Measurements from ENCODE around the gene COA3. TPM values are rescaled to one million over a fixed set of nuclear protein-coding genes. Genes with fewer than 3 reads are reported as not detected.

The COA3 gene
- total and polyA plus RNA-seq, 2 donors (not counting 1 experiment from before 2014, with no cell fraction given), result 53.5 to 80.3 TPM

GRCh38 chr17:42767512-42767911 is 31.0 kb downstream of the COA3 start:
- no peaks in the 10 kb centered on the region for H3K36me3 ChIP-seq (ENCODE audit: control insufficient read depth, insufficient read depth, low read length)
- H3K27me3 ChIP-seq (ENCODE audit: control insufficient read depth, insufficient read depth, low read length), result no peaks in the 10 kb centered on the region
- no peaks in the 10 kb centered on the region for H3K79me2 ChIP-seq (ENCODE audit: control insufficient read depth, insufficient read depth, low read length)
- no peak overlapping the region for H3K27ac ChIP-seq (ENCODE audit: insufficient read depth, low read length)
- H3K9ac ChIP-seq (ENCODE audit: insufficient read depth, low read length), result no peak overlapping the region
- TF ChIP-seq EZH2 (IDR thresholded peaks at IDR 0.05; ENCODE audit: low read length, missing control alignments) (no peak), CTCF (conservative IDR thresholded peaks at IDR 0.05 in 1 of 2, IDR thresholded peaks at IDR 0.05 in 1 of 2; ENCODE audit: low read depth in 1 of 2, low read length in 2 of 2) (no peak)
- H3K4me3 ChIP-seq (replicated peaks in 1 of 4; ENCODE audit: control extremely low read depth in 1 of 4, insufficient read depth in 1 of 4, low read depth in 3 of 4, low read length in 4 of 4), result no peak overlapping the region
- H2AFZ ChIP-seq (ENCODE audit: low read length), result no peak overlapping the region
- H3K9me3 ChIP-seq (ENCODE audit: control insufficient read depth, insufficient read depth, low read depth, low read length), result no peaks in the 10 kb centered on the region
- no peak for DNase-seq (ENCODE audit: low read depth in 2 of 2)
- H3K4me2 ChIP-seq (ENCODE audit: extremely low read depth, insufficient read depth, low read length), result no peak overlapping the region
- H4K20me1 ChIP-seq (ENCODE audit: control insufficient read depth, extremely low read depth, insufficient read depth, low read length), result no peaks in the 10 kb centered on the region
- no peaks in the 10 kb centered on the region for H3K4me1 ChIP-seq (ENCODE audit: control insufficient read depth, extremely low read depth, insufficient read depth, low read length)

GRCh38 chr17:42766124-42766523 is 32.4 kb downstream of the COA3 start:
- TF ChIP-seq EZH2 (IDR thresholded peaks at IDR 0.05; ENCODE audit: low read length, missing control alignments) (no peak), CTCF (conservative IDR thresholded peaks at IDR 0.05 in 1 of 2, IDR thresholded peaks at IDR 0.05 in 1 of 2; ENCODE audit: low read depth in 1 of 2, low read length in 2 of 2) (no peak)
- Histone ChIP-seq H2AFZ (ENCODE audit: low read length) (no peak overlapping the region), H3K4me1 (ENCODE audit: control insufficient read depth, extremely low read depth, insufficient read depth, low read length) (no peaks in the 10 kb centered on the region), H3K79me2 (ENCODE audit: control insufficient read depth, insufficient read depth, low read length) (no peaks in the 10 kb centered on the region), H4K20me1 (ENCODE audit: control insufficient read depth, extremely low read depth, insufficient read depth, low read length) (no peaks in the 10 kb centered on the region), H3K27me3 (ENCODE audit: control insufficient read depth, insufficient read depth, low read length) (peaks cover 9% of the 10 kb centered on the region), H3K27ac (ENCODE audit: insufficient read depth, low read length) (no peak overlapping the region), H3K9me3 (ENCODE audit: control insufficient read depth, insufficient read depth, low read depth, low read length) (no peaks in the 10 kb centered on the region), H3K4me3 (replicated peaks in 1 of 4; ENCODE audit: control extremely low read depth in 1 of 4, insufficient read depth in 1 of 4, low read depth in 3 of 4, low read length in 4 of 4) (no peak overlapping the region), H3K9ac (ENCODE audit: insufficient read depth, low read length) (no peak overlapping the region), H3K4me2 (ENCODE audit: extremely low read depth, insufficient read depth, low read length) (no peak overlapping the region), H3K36me3 (ENCODE audit: control insufficient read depth, insufficient read depth, low read length) (no peaks in the 10 kb centered on the region)
- no peak for DNase-seq (ENCODE audit: low read depth in 2 of 2)

- Histone ChIP-seq H3K9me3 (ENCODE audit: control insufficient read depth, insufficient read depth, low read depth, low read length) (no peaks in the 10 kb centered on the region), H3K9ac (ENCODE audit: insufficient read depth, low read length) (no peak overlapping the region), H2AFZ (ENCODE audit: low read length) (no peak overlapping the region), H3K27me3 (ENCODE audit: control insufficient read depth, insufficient read depth, low read length) (peaks cover 32% of the 10 kb centered on the region), H4K20me1 (ENCODE audit: control insufficient read depth, extremely low read depth, insufficient read depth, low read length) (no peaks in the 10 kb centered on the region), H3K36me3 (ENCODE audit: control insufficient read depth, insufficient read depth, low read length) (no peaks in the 10 kb centered on the region), H3K4me2 (ENCODE audit: extremely low read depth, insufficient read depth, low read length) (peak overlapping the region; percentile 59), H3K27ac (ENCODE audit: insufficient read depth, low read length) (no peak overlapping the region), H3K79me2 (ENCODE audit: control insufficient read depth, insufficient read depth, low read length) (no peaks in the 10 kb centered on the region), H3K4me1 (ENCODE audit: control insufficient read depth, extremely low read depth, insufficient read depth, low read length) (no peaks in the 10 kb centered on the region), H3K4me3 (replicated peaks in 1 of 4; ENCODE audit: control extremely low read depth in 1 of 4, insufficient read depth in 1 of 4, low read depth in 3 of 4, low read length in 4 of 4) (peak overlapping the region in 1 of 4 experiments; percentile 43)
- TF ChIP-seq CTCF (conservative IDR thresholded peaks at IDR 0.05 in 1 of 2, IDR thresholded peaks at IDR 0.05 in 1 of 2; ENCODE audit: low read depth in 1 of 2, low read length in 2 of 2) (no peak), EZH2 (IDR thresholded peaks at IDR 0.05; ENCODE audit: low read length, missing control alignments) (no peak)
- no peak for DNase-seq (ENCODE audit: low read depth in 2 of 2)
Measured at GRCh38 chr17:42761638-42762037, 36.9 kb downstream of the COA3 start.
